ENCODE results near the gene RGS3.
"Not testable (repeated sequence)": the region's sequence is repeated elsewhere in the genome, so short reads cannot be mapped to it uniquely, and the experiment has no call there.

Gene RGS3

GRCh38 chr9:113431191-113431590 is 32.3 kb upstream of the RGS3 start:
- ATAC-seq = no peak
- TF ChIP-seq ZNF70 (CRISPR knock-in tag; IDR thresholded peaks at IDR 0.05) = no peak
- TF ChIP-seq CREB5 (CRISPR knock-in tag; IDR thresholded peaks at IDR 0.05; ENCODE audit: low read depth) = no peak
- no peak for TF ChIP-seq PATZ1 (CRISPR knock-in tag; IDR thresholded peaks at IDR 0.05; ENCODE audit: borderline replicate concordance)
- TF ChIP-seq ARNTL (CRISPR knock-in tag; IDR thresholded peaks at IDR 0.05; ENCODE audit: borderline replicate concordance, low read depth) = no peak
- TF ChIP-seq ZFP3 (CRISPR knock-in tag; IDR thresholded peaks at IDR 0.05) = no peak
- TF ChIP-seq SNAI2 (CRISPR knock-in tag; IDR thresholded peaks at IDR 0.05) = no peak

GRCh38 chr9:113436728-113437515 is 26.6 kb upstream of the RGS3 start:
- no peak for TF ChIP-seq SNAI2 (CRISPR knock-in tag; IDR thresholded peaks at IDR 0.05)
- no peak for TF ChIP-seq ISL1 (CRISPR knock-in tag; IDR thresholded peaks at IDR 0.05)
- TF ChIP-seq CSDC2 (CRISPR knock-in tag; IDR thresholded peaks at IDR 0.05) = no peak
- TF ChIP-seq ESRRG (CRISPR knock-in tag; IDR thresholded peaks at IDR 0.05) = no peak
- TF ChIP-seq PATZ1 (CRISPR knock-in tag; IDR thresholded peaks at IDR 0.05; ENCODE audit: borderline replicate concordance) = no peak
- TF ChIP-seq CSRNP3 (CRISPR knock-in tag; IDR thresholded peaks at IDR 0.05) = no peak
- no peak for TF ChIP-seq POU6F1 (CRISPR knock-in tag; IDR thresholded peaks at IDR 0.05; ENCODE audit: borderline replicate concordance, low read depth)
- TF ChIP-seq ZNF70 (CRISPR knock-in tag; IDR thresholded peaks at IDR 0.05) = no peak
- TF ChIP-seq TCF4 (CRISPR knock-in tag; IDR thresholded peaks at IDR 0.05; ENCODE audit: borderline replicate concordance) = no peak
- TF ChIP-seq ZFP30 (CRISPR knock-in tag; IDR thresholded peaks at IDR 0.05) = no peak
- TF ChIP-seq ARNTL (CRISPR knock-in tag; IDR thresholded peaks at IDR 0.05; ENCODE audit: borderline replicate concordance, low read depth) = no peak
- no peak for TF ChIP-seq ZC3H10 (CRISPR knock-in tag; IDR thresholded peaks at IDR 0.05)
- no peak for TF ChIP-seq GLIS3 (CRISPR knock-in tag; IDR thresholded peaks at IDR 0.05)
- no peak for TF ChIP-seq PPARA (CRISPR knock-in tag; IDR thresholded peaks at IDR 0.05; ENCODE audit: borderline replicate concordance)
- TF ChIP-seq ZFP3 (CRISPR knock-in tag; IDR thresholded peaks at IDR 0.05) = no peak
- no peak for ATAC-seq

GRCh38 chr9:113437716-113438115 is 25.8 kb upstream of the RGS3 start:
- not testable (repeated sequence) for ATAC-seq

GRCh38 chr9:113444736-113445135 is 18.8 kb upstream of the RGS3 start:
- TF ChIP-seq POU6F1 (CRISPR knock-in tag; IDR thresholded peaks at IDR 0.05; ENCODE audit: borderline replicate concordance, low read depth) (no peak), PPARA (CRISPR knock-in tag; IDR thresholded peaks at IDR 0.05; ENCODE audit: borderline replicate concordance) (no peak), CSRNP3 (CRISPR knock-in tag; IDR thresholded peaks at IDR 0.05) (no peak), ZNF565 (CRISPR knock-in tag; conservative IDR thresholded peaks at IDR 0.05; ENCODE audit: low read depth) (no peak), TOX (CRISPR knock-in tag; IDR thresholded peaks at IDR 0.05; ENCODE audit: borderline replicate concordance) (no peak), TCF4 (CRISPR knock-in tag; IDR thresholded peaks at IDR 0.05; ENCODE audit: borderline replicate concordance) (no peak), ZNF70 (CRISPR knock-in tag; IDR thresholded peaks at IDR 0.05) (no peak), ZFP3 (CRISPR knock-in tag; IDR thresholded peaks at IDR 0.05) (no peak), ZC3H10 (CRISPR knock-in tag; IDR thresholded peaks at IDR 0.05) (no peak), ZFP30 (CRISPR knock-in tag; IDR thresholded peaks at IDR 0.05) (no peak)
- no peak for ATAC-seq
